Measurements from ENCODE around the gene PRSS16. TPM values are rescaled to one million over a fixed set of nuclear protein-coding genes. Genes with fewer than 3 reads are reported as not detected.

Gene PRSS16
- total RNA-seq, 1 experiment from 2014 or later = 32.5 TPM

DNA sequence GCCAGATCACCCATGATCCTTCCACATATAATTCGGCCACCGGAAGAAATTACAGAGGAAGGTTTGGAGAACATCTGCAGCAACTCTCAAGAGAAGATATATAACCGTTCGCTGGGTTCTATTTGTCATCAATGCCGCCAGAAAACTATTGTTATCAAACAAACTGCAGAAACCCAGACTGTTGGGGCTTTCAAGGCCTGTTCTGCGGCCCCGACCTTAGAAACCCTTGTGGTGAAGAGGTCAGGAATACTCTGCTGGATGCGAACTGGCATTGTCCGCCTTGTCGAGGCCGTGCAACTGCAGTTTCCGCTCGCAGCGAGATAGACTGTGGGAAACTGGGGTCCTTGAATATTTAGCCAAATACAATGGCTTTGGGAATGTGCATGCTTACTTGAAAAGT is 21.3 kb downstream of the PRSS16 start:
- Histone ChIP-seq H2AFZ (no peak overlapping the region), H3K4me2 (no peak overlapping the region), H3F3A (ENCODE audit: insufficient read depth, low read depth) (no peaks in the 10 kb centered on the region), H3K79me2 (ENCODE audit: low read depth) (no peaks in the 10 kb centered on the region), H3K36me3 (ENCODE audit: low read depth) (no peaks in the 10 kb centered on the region), H3K4me3 (no peak overlapping the region), H3K27ac (no peak overlapping the region), H3K4me1 (replicated peaks; ENCODE audit: insufficient read depth) (no peaks in the 10 kb centered on the region), H3K9me2 (ENCODE audit: insufficient read depth) (no peaks in the 10 kb centered on the region), H3K9me3 (ENCODE audit: insufficient read depth, low read depth) (no peaks in the 10 kb centered on the region), H4K20me1 (ENCODE audit: insufficient read depth) (no peaks in the 10 kb centered on the region), H3K27me3 (ENCODE audit: insufficient read depth, low read depth) (no peaks in the 10 kb centered on the region)
- no TSS peak for BruUV-seq (replicated peaks)
- POLR2A ChIA-PET (ENCODE audit: unreplicated experiment) = no interaction called here
- TF ChIP-seq, protein P1, sequence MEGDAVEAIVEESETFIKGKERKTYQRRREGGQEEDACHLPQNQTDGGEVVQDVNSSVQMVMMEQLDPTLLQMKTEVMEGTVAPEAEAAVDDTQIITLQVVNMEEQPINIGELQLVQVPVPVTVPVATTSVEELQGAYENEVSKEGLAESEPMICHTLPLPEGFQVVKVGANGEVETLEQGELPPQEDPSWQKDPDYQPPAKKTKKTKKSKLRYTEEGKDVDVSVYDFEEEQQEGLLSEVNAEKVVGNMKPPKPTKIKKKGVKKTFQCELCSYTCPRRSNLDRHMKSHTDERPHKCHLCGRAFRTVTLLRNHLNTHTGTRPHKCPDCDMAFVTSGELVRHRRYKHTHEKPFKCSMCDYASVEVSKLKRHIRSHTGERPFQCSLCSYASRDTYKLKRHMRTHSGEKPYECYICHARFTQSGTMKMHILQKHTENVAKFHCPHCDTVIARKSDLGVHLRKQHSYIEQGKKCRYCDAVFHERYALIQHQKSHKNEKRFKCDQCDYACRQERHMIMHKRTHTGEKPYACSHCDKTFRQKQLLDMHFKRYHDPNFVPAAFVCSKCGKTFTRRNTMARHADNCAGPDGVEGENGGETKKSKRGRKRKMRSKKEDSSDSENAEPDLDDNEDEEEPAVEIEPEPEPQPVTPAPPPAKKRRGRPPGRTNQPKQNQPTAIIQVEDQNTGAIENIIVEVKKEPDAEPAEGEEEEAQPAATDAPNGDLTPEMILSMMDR (conservative IDR thresholded peaks at IDR 0.05) = no peak
- no peak for TF ChIP-seq EZH2 (IDR thresholded peaks at IDR 0.05; ENCODE audit: low read depth)
- CTCF ChIA-PET = no interaction called here
- DNase-seq = no peak
- intact Hi-C loops (cut with micrococcal nuclease; ENCODE audit: unreplicated experiment) = no loop called here

DNA sequence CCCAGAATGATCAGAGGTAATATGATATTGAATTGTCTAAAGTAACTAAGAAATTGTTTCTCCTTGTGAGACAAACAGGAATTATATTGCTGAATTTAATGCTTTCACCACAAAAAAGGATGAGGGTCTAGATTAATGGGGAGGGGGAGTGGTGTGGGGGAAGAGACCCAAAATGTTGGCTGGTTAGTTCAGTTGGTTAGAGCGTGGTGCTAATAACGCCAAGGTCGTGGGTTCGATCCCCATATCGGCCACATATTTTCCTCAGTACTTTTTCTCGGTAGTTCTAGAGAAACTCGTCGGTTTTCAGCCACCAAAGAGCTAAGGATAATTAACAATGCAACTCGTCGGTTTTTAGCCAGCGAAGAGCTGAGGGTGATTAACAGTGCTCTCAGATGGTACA is 26.3 kb downstream of the PRSS16 start:
- Histone ChIP-seq H3K4me2 (no peak overlapping the region), H3F3A (ENCODE audit: insufficient read depth, low read depth) (no peaks in the 10 kb centered on the region), H3K27ac (no peak overlapping the region), H4K20me1 (ENCODE audit: insufficient read depth) (no peaks in the 10 kb centered on the region), H3K4me1 (replicated peaks; ENCODE audit: insufficient read depth) (0 out of 2 replicates have a peak, but pooled peaks cover 5% of the 10 kb centered on the region), H3K9me2 (ENCODE audit: insufficient read depth) (no peaks in the 10 kb centered on the region), H3K36me3 (ENCODE audit: low read depth) (no peaks in the 10 kb centered on the region), H2AFZ (no peak overlapping the region), H3K4me3 (no peak overlapping the region), H3K9me3 (ENCODE audit: insufficient read depth, low read depth) (no peaks in the 10 kb centered on the region), H3K79me2 (ENCODE audit: low read depth) (no peaks in the 10 kb centered on the region), H3K27me3 (ENCODE audit: insufficient read depth, low read depth) (no peaks in the 10 kb centered on the region)
- no TSS peak for BruUV-seq (replicated peaks)
- TF ChIP-seq EZH2 (IDR thresholded peaks at IDR 0.05; ENCODE audit: low read depth) = no peak
- TF ChIP-seq, protein P1 (conservative IDR thresholded peaks at IDR 0.05) = no peak
- intact Hi-C loops (cut with micrococcal nuclease; ENCODE audit: unreplicated experiment) = no loop called here
- DNase-seq = no peak
- ChIA-PET CTCF (interaction anchor here (0.7 kb wide), 2 partner anchors 36 to 1215 kb away, joined by 3 to 8 read pairs; no protein-coding TSS in a partner anchor), POLR2A (ENCODE audit: unreplicated experiment) (interaction anchor here (0.6 kb wide), 3 partner anchors 23 to 1271 kb away, joined by 3 to 25 read pairs (median 10); no protein-coding TSS in a partner anchor)

DNA sequence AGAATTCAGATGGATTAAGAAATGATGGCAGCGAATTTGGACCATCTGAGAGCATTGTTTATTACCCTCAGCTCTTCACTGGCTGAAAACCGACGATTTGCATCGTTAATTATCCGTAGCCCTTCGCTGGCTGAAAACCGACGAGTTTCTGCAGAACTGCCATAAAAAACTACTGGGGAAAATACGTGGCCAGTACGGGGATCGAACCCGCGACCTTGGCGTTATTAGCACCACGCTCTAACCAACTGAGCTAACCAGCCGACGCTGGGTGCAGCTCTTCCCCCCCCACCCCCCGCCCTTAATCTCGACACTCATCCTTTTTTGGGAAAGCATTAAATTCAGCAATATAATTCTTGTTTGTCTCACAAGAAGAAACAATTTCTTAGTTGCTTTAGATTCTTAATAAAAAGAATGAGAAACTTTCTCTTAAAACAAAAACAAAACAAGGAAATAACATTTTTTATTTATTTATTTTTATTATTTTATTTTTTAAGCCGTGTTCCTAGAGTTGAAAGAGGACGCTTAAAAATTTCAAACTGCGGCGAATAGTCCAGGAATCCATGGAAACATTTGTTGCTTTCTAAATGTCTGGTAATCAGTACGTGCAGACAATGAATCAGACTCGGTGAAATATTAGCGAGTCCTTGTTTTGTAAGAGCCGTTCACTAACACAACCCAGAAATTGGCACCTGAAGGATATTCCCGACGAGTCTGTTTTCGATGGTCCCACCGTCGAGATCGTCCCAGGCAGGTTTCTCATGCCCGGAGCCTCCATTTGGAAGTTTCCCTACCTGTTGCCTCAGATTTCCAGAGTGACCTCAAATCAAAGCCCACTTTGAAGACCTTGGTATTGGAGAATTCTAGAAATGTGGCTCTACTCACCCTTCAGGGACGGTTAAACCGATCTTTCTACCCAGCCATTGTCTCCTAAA is 27.8 kb downstream of the PRSS16 start:
- no peaks in the 10 kb centered on the region for H3K36me3 ChIP-seq (ENCODE audit: low read depth)
- no peaks in the 10 kb centered on the region for H4K20me1 ChIP-seq (ENCODE audit: insufficient read depth)
- peaks cover 5% of the 10 kb centered on the region; the same call in 1 of the 2 replicates for H3K4me1 ChIP-seq (replicated peaks; ENCODE audit: insufficient read depth)
- TF ChIP-seq EZH2 (IDR thresholded peaks at IDR 0.05; ENCODE audit: low read depth) = no peak
- TF ChIP-seq, protein P1 (conservative IDR thresholded peaks at IDR 0.05) = no peak
- peaks cover under 1% of the 10 kb centered on the region; the same call in 1 of the 2 replicates for H3F3A ChIP-seq (ENCODE audit: insufficient read depth, low read depth)
- H3K9me2 ChIP-seq (ENCODE audit: insufficient read depth) = no peaks in the 10 kb centered on the region
- no peaks in the 10 kb centered on the region for H3K27me3 ChIP-seq (ENCODE audit: insufficient read depth, low read depth)
- POLR2A ChIA-PET (ENCODE audit: unreplicated experiment) = no interaction called here
- H3K4me2 ChIP-seq = peak overlapping the region; percentile 80
- CTCF ChIA-PET = interaction anchor here (0.6 kb wide), 1 partner anchor 24 kb away, joined by 3 read pairs; no protein-coding TSS in a partner anchor
- no TSS peak for BruUV-seq (replicated peaks)
- no peak for DNase-seq
- no peak overlapping the region for H3K27ac ChIP-seq
- peak overlapping the region; percentile 75 for H2AFZ ChIP-seq
- no peaks in the 10 kb centered on the region for H3K9me3 ChIP-seq (ENCODE audit: insufficient read depth, low read depth)
- H3K4me3 ChIP-seq = peak overlapping the region; percentile 49; the same call in 1 of the 2 replicates
- intact Hi-C loops (cut with micrococcal nuclease; ENCODE audit: unreplicated experiment) = no loop called here
- no peaks in the 10 kb centered on the region for H3K79me2 ChIP-seq (ENCODE audit: low read depth)
